VCaP (cell line): ENCODE measurements around the gene EGFR.
"Not testable (repeated sequence)": the region's sequence is repeated elsewhere in the genome, so short reads cannot be mapped to it uniquely, and the experiment has no call there.

Experiments
- H3K27ac ChIP-seq: fragments of 450-650 bp; 2 replicates; pipeline ENCODE4 v1.5.1; 2017
- CTCF ChIP-seq: fragments of 450-650 bp; conservative IDR thresholded peaks from 2 replicates; pipeline ENCODE4 v1.5.1; 2017; ENCODE audit warnings: mild to moderate bottlenecking, moderate library complexity

Gene EGFR

GRCh38 chr7:55031075-55031474, 12.3 kb downstream of the EGFR start:
- no peak overlapping the region for H3K27ac ChIP-seq
- no peak for TF ChIP-seq CTCF

GRCh38 chr7:55032069-55032699, 13.4 kb downstream of the EGFR start:
- no peak overlapping the region for H3K27ac ChIP-seq
- TF ChIP-seq CTCF, result no peak

- TF ChIP-seq CTCF, result no peak
- H3K27ac ChIP-seq, result no peak overlapping the region
These were observed 14.5 kb downstream of the EGFR start for GRCh38 chr7:55033236-55033846.

- H3K27ac ChIP-seq, result no peak overlapping the region
- TF ChIP-seq CTCF, result no peak
These were observed 16.0 kb downstream of the EGFR start for GRCh38 chr7:55034776-55035175.

GRCh38 chr7:55035410-55035809, 16.6 kb downstream of the EGFR start:
- H3K27ac ChIP-seq, result not testable (repeated sequence)

GRCh38 chr7:55036950-55037736, 18.3 kb downstream of the EGFR start:
- TF ChIP-seq CTCF, result no peak
- H3K27ac ChIP-seq, result 0 out of 2 replicates have a peak overlapping the region, but pooled peaks have one; percentile 3

GRCh38 chr7:55043691-55044370, 25.0 kb downstream of the EGFR start:
- H3K27ac ChIP-seq, result no peak overlapping the region
- no peak for TF ChIP-seq CTCF
